ENCODE data around the gene MCF2L. TPM values are rescaled to one million over a fixed set of nuclear protein-coding genes. Genes with fewer than 3 reads are reported as not detected.

MCF2L gene
- total RNA-seq, 1 donor from 2014 or later: under 0.01 TPM

DNA sequence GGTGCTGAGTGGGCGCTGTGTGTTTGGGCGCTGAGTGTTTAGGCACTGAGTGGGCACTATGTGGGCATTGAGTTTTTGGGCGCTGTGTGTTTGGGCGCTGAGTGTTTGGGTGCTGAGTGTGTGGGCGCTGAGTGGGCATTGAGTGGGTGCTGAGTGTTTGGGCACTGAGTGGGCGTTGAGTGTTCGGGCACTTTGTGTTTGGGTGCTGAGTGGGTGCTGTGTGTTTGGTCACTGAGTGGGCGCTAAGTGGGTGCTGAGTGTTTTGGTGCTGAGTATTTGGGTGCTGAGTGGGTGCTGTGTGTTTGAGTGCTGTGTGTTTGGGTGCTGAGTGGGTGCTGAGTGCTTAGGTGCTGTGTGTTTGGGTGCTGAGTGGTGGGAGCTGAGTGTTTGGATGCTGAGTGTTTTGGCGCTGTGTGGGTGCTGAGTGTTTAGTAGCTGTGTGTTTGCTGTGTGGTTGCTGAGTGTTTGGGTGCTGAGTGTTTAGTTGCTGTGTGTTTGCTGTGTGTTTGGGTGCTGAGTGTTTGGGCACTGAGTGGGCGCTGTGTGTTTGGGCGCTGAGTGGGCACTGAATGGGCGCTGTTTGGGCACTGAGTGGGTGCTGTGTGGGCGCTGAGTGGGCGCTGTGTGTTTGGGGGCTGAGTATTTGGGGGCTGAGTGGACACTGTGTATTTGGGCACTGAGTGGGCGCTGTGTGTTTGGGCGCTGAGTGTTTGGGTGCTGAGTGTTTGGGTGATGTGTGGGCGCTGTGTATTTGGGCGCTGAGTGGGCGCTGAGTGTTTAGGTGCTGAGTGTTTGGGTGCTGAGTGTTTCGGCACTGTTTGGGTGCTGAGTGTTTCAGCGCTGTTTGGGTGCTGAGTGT lies 89.3 kb downstream of the MCF2L start:
- TF ChIP-seq, protein P1, sequence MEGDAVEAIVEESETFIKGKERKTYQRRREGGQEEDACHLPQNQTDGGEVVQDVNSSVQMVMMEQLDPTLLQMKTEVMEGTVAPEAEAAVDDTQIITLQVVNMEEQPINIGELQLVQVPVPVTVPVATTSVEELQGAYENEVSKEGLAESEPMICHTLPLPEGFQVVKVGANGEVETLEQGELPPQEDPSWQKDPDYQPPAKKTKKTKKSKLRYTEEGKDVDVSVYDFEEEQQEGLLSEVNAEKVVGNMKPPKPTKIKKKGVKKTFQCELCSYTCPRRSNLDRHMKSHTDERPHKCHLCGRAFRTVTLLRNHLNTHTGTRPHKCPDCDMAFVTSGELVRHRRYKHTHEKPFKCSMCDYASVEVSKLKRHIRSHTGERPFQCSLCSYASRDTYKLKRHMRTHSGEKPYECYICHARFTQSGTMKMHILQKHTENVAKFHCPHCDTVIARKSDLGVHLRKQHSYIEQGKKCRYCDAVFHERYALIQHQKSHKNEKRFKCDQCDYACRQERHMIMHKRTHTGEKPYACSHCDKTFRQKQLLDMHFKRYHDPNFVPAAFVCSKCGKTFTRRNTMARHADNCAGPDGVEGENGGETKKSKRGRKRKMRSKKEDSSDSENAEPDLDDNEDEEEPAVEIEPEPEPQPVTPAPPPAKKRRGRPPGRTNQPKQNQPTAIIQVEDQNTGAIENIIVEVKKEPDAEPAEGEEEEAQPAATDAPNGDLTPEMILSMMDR (IDR thresholded peaks at IDR 0.05; ENCODE audit: insufficient read depth, low read length, severe bottlenecking): no peak
- FAIRE-seq (no peak), DNase-seq (ENCODE audit: low read depth) (no peak)
- Histone ChIP-seq H3K27me3 (ENCODE audit: control insufficient read depth, insufficient read depth, low read length) (no peaks in the 10 kb centered on the region), H3K36me3 (ENCODE audit: control insufficient read depth, insufficient read depth, low read length) (no peaks in the 10 kb centered on the region), H3K4me3 (ENCODE audit: low read depth, low read length) (no peak overlapping the region)

DNA sequence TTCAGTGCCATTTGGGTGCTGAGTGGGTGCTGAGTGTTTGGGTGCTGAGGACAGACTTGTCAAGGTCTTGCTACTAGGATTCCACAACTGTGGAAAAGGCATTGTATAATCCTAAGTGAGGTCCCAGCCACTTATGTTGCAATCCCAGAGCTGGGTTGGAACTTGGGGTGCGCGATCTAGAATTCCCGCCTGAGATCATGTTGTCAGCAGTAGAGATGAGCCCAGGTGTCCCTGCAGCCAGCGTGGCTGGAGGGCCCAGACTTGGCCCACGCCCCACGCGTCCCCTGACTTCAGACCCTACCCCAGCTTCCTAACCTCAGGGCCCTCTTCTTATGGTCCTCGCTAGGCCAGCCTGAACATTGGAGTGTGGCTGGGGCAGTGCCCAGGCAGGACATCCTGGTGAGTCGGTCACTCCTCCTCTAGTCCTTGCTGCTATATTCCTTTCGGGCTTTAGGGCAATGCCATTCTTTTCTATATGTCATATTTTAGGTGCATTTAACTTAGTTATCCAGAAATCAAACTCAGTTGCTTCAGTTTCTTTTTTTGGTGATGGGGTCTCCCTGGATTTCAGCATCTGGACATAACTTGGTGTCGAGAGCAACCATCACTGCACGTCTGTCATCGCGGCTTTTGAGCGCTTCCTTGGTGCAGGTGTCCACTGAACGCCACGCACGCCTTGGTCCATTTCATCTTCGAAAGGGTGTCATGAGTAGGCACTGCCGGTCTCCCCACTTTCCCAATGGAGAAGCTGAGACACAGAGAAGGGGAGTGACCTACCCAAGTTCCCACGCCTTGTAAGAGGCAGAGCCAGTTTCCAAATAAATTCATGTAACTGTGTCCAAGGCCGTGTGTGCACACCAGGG lies 90.2 kb downstream of the MCF2L start:
- peak; percentile 32 for FAIRE-seq
- no peak overlapping the region for H3K4me3 ChIP-seq (ENCODE audit: low read depth, low read length)
- TF ChIP-seq, protein P1 (IDR thresholded peaks at IDR 0.05; ENCODE audit: insufficient read depth, low read length, severe bottlenecking): no peak
- DNase-seq (ENCODE audit: low read depth): no peak
- H3K27me3 ChIP-seq (ENCODE audit: control insufficient read depth, insufficient read depth, low read length): no peaks in the 10 kb centered on the region
- H3K36me3 ChIP-seq (ENCODE audit: control insufficient read depth, insufficient read depth, low read length): no peaks in the 10 kb centered on the region

DNA sequence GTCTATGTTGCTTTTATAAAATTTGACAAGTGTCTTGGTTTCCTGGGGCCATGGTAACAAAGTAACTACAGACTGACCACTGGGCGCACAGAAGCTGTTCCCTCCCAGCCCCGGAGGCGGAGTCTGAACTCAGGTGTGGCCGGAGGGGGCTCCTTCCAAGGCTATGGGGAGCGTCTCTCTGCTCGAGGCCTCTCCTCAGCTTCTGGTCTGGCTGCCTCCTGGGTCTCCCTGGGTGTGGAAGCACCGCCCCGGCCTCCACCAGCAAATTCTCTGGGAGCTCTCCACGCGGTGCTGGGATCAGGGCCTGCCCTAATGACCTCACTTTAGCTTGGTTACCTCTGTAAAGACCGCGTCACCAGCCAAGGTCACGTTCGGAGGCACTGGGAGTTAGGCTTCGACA lies 90.9 kb downstream of the MCF2L start:
- DNase-seq (ENCODE audit: low read depth) (no peak), FAIRE-seq (no peak)
- TF ChIP-seq, protein P1 (IDR thresholded peaks at IDR 0.05; ENCODE audit: insufficient read depth, low read length, severe bottlenecking): no peak
- H3K36me3 ChIP-seq (ENCODE audit: control insufficient read depth, insufficient read depth, low read length): no peaks in the 10 kb centered on the region
- H3K27me3 ChIP-seq (ENCODE audit: control insufficient read depth, insufficient read depth, low read length): no peaks in the 10 kb centered on the region
- no peak overlapping the region for H3K4me3 ChIP-seq (ENCODE audit: low read depth, low read length)

DNA sequence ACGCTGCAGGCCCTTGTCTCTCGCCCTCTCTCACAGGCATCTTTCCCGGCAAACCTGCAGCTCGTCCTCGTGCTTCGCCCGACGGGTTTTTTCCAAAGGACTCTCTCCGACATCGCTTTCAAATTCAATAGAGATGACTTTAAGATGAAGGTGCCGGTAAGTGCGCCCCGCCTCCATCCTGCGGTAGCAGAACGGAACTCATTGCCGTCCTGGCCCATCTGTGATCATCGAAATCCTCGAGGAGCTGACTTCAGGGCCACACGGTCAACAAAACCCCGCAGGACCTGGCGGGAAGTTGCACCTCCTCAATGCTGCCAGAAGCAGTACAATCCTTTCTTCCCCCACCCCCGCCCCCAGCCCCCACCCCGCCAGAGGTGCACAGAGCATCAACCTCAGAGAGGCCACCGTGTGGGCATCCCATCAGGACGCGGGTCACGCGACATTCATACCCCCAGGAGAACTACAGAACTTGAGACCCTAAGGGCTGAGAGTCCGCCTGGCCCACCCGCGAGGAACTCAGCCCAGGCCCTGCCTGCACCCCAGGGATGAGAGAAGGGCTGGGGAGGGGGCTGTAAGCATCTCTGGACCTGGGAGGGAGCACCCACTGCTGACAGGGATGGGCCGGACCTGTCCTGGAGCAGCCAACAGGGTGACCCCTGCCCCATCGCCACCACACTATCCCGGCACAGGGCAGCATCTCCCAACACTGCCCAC lies 91.7 kb downstream of the MCF2L start:
- DNase-seq (ENCODE audit: low read depth): no peak
- TF ChIP-seq, protein P1 (IDR thresholded peaks at IDR 0.05; ENCODE audit: insufficient read depth, low read length, severe bottlenecking): no peak
- FAIRE-seq: no peak
- H3K27me3 ChIP-seq (ENCODE audit: control insufficient read depth, insufficient read depth, low read length): no peaks in the 10 kb centered on the region
- H3K4me3 ChIP-seq (ENCODE audit: low read depth, low read length): no peak overlapping the region
- no peaks in the 10 kb centered on the region for H3K36me3 ChIP-seq (ENCODE audit: control insufficient read depth, insufficient read depth, low read length)

DNA sequence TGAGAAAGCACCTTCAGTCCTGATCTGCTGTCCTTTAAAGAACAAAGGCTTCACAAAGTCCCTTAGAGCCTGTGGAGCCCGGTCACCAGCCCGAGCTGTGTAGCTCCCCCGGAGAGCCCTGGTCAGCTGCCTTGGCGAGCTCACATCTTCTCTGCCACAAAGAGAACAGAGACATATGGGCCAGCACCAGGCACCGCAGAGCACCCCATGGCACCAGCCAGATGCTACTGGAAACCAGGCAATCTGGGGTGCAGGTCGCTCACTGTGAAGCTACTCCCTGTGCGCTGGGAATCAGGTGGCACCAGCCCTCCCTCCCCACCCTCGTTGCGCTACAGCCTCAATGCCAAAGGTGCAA lies 92.2 kb downstream of the MCF2L start:
- TF ChIP-seq, protein P1 (IDR thresholded peaks at IDR 0.05; ENCODE audit: insufficient read depth, low read length, severe bottlenecking): no peak
- DNase-seq (ENCODE audit: low read depth) (no peak), FAIRE-seq (no peak)
- no peaks in the 10 kb centered on the region for H3K27me3 ChIP-seq (ENCODE audit: control insufficient read depth, insufficient read depth, low read length)
- no peak overlapping the region for H3K4me3 ChIP-seq (ENCODE audit: low read depth, low read length)
- no peaks in the 10 kb centered on the region for H3K36me3 ChIP-seq (ENCODE audit: control insufficient read depth, insufficient read depth, low read length)
